C4-2B (cell line): ENCODE results near the gene DEFB110.

ENCODE experiments used
- H3K27ac ChIP-seq: fragments of 450-650 bp; 2 replicates; pipeline ENCODE4 v1.5.1; 2017
- CTCF ChIP-seq: fragments of 450-650 bp; conservative IDR thresholded peaks from 2 replicates; pipeline ENCODE4 v1.5.1; 2017; ENCODE audit warnings: mild to moderate bottlenecking
- ZFX ChIP-seq: fragments of 450-650 bp; IDR thresholded peaks from 2 replicates; pipeline ENCODE4 v1.6.1; 2017

Gene DEFB110

GRCh38 chr6:50030350-50030749 is 8.6 kb upstream of the DEFB110 start:
- no peak overlapping the region for H3K27ac ChIP-seq
- TF ChIP-seq CTCF, result no peak
- TF ChIP-seq ZFX, result no peak

GRCh38 chr6:50025258-50025657 is 3.5 kb upstream of the DEFB110 start:
- TF ChIP-seq CTCF (no peak), ZFX (no peak)
- no peak overlapping the region for H3K27ac ChIP-seq

- TF ChIP-seq ZFX, result no peak
- TF ChIP-seq CTCF, result no peak
- no peak overlapping the region for H3K27ac ChIP-seq
Observed at GRCh38 chr6:50007819-50008218, 14.0 kb downstream of the DEFB110 start.

- TF ChIP-seq CTCF, result no peak
- no peak for TF ChIP-seq ZFX
- no peak overlapping the region for H3K27ac ChIP-seq
Observed at GRCh38 chr6:50003139-50003538, 18.7 kb downstream of the DEFB110 start.

- TF ChIP-seq ZFX (no peak), CTCF (no peak)
- no peak overlapping the region for H3K27ac ChIP-seq
Observed at GRCh38 chr6:49995278-49995677, 26.5 kb downstream of the DEFB110 start.

- TF ChIP-seq ZFX (no peak), CTCF (no peak)
- no peak overlapping the region for H3K27ac ChIP-seq
Observed at GRCh38 chr6:49988900-49989299, 32.9 kb downstream of the DEFB110 start.

GRCh38 chr6:49987749-49988148 is 34.0 kb downstream of the DEFB110 start:
- TF ChIP-seq CTCF, result no peak
- TF ChIP-seq ZFX, result no peak
- no peak overlapping the region for H3K27ac ChIP-seq

GRCh38 chr6:49986551-49986950 is 35.2 kb downstream of the DEFB110 start:
- TF ChIP-seq CTCF, result no peak
- H3K27ac ChIP-seq, result no peak overlapping the region
